Measurements from ENCODE around the gene PCDH9. TPM values are rescaled to one million over a fixed set of nuclear protein-coding genes. Genes with fewer than 3 reads are reported as not detected.

PCDH9 gene
- total RNA-seq, 3 donors from 2014 or later, result 0.13 to 0.38 (median 0.13) TPM

DNA sequence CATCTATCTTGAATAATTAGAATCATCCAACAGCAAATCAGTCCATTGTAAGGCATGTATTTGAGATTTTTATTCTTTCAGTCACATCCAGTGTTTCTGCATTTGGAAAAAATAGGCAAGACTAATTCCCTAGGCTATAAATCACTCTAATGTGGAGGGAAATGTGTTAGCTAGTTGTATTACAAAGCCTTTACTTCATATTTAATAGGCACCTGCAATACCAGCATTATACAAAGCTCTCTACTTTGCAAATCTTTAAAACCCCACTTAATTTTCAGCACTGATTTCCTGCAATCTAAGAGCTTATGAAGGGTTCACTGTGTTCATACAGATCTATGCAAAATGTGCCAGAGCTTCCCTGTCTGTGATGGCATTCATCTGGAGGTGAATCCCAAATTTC lies 12.3 kb downstream of the PCDH9 start:
- H3K4me3 Mint-ChIP-seq, result no peak overlapping the region
- peaks cover 1% of the 10 kb centered on the region for H3K4me1 Mint-ChIP-seq (ENCODE audit: low read depth)
- no peaks in the 10 kb centered on the region for H3K27me3 Mint-ChIP-seq (ENCODE audit: low read depth)
- no peaks in the 10 kb centered on the region for H3K36me3 Mint-ChIP-seq (ENCODE audit: insufficient read depth)
- no peaks in the 10 kb centered on the region for H3K9me3 Mint-ChIP-seq
- DNase-seq (no peak), ATAC-seq (no peak)

DNA sequence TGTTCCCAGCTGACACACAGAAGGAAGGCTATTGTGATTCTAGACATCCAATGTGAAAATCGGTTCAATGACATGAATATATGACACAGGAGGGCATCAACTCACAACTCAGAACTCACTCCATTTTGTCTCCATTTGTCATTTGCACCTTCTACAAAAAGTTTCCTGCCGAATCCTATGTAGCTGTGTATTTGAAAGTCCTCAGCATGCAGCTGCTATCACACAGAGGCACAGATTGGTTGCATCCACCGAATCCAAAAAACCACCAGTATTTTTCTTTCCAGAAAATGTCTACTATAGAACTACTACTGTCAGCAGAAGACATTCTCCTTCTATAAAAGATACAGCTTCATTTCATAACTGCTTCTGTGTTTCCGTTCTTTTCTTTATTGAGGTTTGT lies 13.3 kb downstream of the PCDH9 start:
- no peak for DNase-seq
- no peak for ATAC-seq
- no peaks in the 10 kb centered on the region for H3K4me1 Mint-ChIP-seq (ENCODE audit: low read depth)
- no peaks in the 10 kb centered on the region for H3K9me3 Mint-ChIP-seq
- H3K4me3 Mint-ChIP-seq, result no peak overlapping the region
- no peaks in the 10 kb centered on the region for H3K27me3 Mint-ChIP-seq (ENCODE audit: low read depth)
- H3K36me3 Mint-ChIP-seq (ENCODE audit: insufficient read depth), result no peaks in the 10 kb centered on the region

DNA sequence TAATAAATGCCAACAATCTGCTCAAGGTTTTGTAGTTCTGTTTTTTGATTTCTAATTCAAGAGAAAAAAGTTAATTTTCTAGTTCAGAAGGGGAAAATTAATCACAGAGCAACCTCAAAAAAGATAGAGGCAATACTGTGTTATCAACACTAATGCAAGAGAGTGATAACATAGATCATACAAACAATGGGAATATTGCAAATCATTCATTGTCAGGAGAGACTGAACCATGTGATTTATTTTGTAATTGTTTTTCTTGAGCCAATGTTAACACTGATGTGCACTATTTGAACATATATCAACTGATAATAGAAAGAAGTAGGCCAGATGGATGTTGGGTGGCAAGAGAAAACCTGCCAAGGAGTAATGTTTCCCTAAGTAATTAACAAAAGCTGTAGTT lies 19.9 kb downstream of the PCDH9 start:
- DNase-seq, result no peak
- ATAC-seq, result no peak

DNA sequence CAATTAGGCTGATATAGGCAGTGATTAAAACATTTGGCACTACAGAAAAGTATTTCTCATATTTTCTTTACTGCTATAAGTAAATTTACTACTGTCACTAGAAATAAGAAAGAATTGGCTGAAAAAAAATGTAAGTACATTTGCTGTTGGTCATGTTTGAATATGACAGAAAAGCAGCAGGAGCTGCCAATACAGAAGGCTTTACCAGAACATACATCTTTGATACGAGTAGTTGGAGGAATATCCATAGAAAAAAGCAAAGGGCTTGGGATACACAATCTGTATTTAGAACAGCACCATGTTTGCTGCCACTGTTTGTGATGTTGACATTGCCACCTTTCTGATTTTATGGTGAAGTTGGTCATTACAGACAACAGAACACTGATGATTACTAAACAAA lies 21.6 kb downstream of the PCDH9 start:
- no peaks in the 10 kb centered on the region for H3K9me3 Mint-ChIP-seq
- H3K36me3 Mint-ChIP-seq (ENCODE audit: insufficient read depth), result no peaks in the 10 kb centered on the region
- ATAC-seq (no peak), DNase-seq (no peak)
- no peaks in the 10 kb centered on the region for H3K4me1 Mint-ChIP-seq (ENCODE audit: low read depth)
- no peaks in the 10 kb centered on the region for H3K27me3 Mint-ChIP-seq (ENCODE audit: low read depth)
- H3K4me3 Mint-ChIP-seq, result no peak overlapping the region

More for the DNA sequence above, 19.9 kb downstream of the PCDH9 start:
- H3K4me3 Mint-ChIP-seq, result no peak overlapping the region
- H3K4me1 Mint-ChIP-seq (ENCODE audit: low read depth), result no peaks in the 10 kb centered on the region
- H3K36me3 Mint-ChIP-seq (ENCODE audit: insufficient read depth), result no peaks in the 10 kb centered on the region
- H3K9me3 Mint-ChIP-seq, result no peaks in the 10 kb centered on the region
- no peaks in the 10 kb centered on the region for H3K27me3 Mint-ChIP-seq (ENCODE audit: low read depth)

DNA sequence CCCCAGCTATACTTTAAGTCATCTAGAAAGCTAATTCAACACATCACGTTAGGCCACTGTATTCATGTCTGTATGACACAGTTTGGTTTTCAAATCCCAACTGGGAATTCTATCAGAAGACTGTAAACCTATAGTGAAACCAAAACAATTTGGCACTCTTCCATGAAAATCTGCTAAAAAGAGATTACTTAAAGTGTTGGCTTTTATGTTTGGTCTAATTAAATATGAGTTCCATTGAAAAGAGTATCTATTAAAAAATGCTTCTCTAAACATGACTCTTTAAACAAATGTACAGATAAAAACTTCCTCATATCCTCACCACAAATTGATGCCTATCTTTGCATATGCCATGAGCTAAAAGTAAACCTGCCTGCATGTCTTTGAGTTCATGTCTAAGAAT lies 25.4 kb downstream of the PCDH9 start:
- Mint-ChIP-seq H3K4me1 (ENCODE audit: low read depth) (no peaks in the 10 kb centered on the region), H3K4me3 (no peak overlapping the region), H3K36me3 (ENCODE audit: insufficient read depth) (no peaks in the 10 kb centered on the region), H3K9me3 (no peaks in the 10 kb centered on the region), H3K27me3 (ENCODE audit: low read depth) (no peaks in the 10 kb centered on the region)
- ATAC-seq (no peak), DNase-seq (no peak)

DNA sequence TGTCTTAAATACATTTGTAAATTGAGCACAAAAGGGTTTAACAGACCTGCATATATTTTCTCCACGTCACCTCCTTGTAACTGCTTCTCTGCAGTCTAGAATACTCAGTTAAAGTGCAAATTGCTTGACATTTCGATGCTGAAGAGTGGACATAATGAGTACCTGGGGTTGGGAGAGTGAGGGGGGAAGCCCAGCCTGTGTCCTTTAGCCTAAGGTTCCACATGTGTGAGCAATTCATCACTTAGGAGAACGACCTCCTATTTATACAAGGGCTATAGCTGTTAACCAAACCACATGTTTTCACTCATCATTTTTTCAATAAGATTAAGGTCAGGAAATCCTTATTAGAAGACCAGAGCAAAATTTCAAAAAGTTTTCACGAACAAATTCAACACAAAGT lies 29.5 kb downstream of the PCDH9 start:
- Mint-ChIP-seq H3K4me1 (ENCODE audit: low read depth) (no peaks in the 10 kb centered on the region), H3K27me3 (ENCODE audit: low read depth) (no peaks in the 10 kb centered on the region)

DNA sequence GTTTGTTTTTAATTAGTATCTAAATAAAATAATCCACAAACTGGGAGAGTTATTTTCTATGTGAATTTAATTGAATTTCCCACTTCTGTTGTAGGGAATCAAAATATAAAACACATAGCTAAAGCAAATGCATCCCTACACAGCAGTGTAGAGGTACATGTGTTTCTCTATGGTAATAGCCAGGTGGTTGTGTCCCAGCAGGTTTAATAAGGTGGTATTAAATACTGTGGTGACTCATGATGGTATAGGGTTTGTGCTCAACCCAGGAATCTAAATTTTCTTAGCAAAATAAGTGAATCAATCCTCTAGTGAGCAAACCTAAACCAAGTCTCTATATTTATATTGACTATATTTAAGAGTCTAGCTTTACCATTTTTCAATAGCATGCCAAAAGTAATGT lies 30.0 kb downstream of the PCDH9 start:
- ATAC-seq (no peak), DNase-seq (no peak)
- no peaks in the 10 kb centered on the region for H3K36me3 Mint-ChIP-seq (ENCODE audit: insufficient read depth)
- no peaks in the 10 kb centered on the region for H3K4me1 Mint-ChIP-seq (ENCODE audit: low read depth)
- no peak overlapping the region for H3K4me3 Mint-ChIP-seq
- H3K27me3 Mint-ChIP-seq (ENCODE audit: low read depth), result no peaks in the 10 kb centered on the region
- no peaks in the 10 kb centered on the region for H3K9me3 Mint-ChIP-seq

More for the DNA sequence above, 29.5 kb downstream of the PCDH9 start:
- ATAC-seq (no peak), DNase-seq (no peak)
- Mint-ChIP-seq H3K36me3 (ENCODE audit: insufficient read depth) (no peaks in the 10 kb centered on the region), H3K9me3 (no peaks in the 10 kb centered on the region), H3K4me3 (no peak overlapping the region)

DNA sequence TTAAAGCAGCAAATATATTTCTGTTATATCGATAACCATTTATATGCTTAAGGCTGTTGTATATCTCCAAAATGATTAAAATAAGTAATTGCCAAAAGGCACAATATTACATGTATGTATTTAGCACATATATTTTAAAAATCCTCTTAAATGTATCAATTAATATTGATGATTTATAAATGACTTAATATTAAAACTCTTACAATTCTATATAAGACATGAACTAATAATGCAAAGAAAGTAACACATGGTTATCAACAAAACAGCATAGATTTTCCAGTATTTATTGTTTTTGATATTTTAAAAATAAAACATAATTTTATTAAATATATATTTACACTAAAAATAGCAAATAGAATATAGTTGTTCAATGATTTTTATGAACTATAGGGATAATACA lies 32.4 kb downstream of the PCDH9 start:
- no peak overlapping the region for H3K4me3 Mint-ChIP-seq
- ATAC-seq, result no peak
- no peak for DNase-seq
- no peaks in the 10 kb centered on the region for H3K36me3 Mint-ChIP-seq (ENCODE audit: insufficient read depth)
- no peaks in the 10 kb centered on the region for H3K9me3 Mint-ChIP-seq
- H3K4me1 Mint-ChIP-seq (ENCODE audit: low read depth), result no peaks in the 10 kb centered on the region
- no peaks in the 10 kb centered on the region for H3K27me3 Mint-ChIP-seq (ENCODE audit: low read depth)

DNA sequence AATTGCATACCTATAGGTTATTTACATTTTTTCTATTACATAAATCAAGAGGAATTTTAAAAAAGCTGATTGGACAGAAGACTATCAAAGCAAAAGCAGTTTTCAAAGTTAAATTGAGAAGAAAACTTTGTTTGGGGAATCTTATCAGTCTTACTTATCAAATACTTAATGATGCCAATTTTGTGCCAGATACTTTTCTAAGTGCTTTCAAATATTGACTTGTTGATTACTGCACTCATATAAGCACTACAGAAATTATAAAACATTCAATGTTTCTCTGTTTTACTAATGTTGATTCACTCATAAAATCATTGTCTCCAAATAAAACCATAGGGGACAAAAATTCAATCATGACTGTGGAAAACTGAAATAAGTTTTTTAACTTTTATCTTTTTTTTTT lies 36.2 kb downstream of the PCDH9 start:
- no peaks in the 10 kb centered on the region for H3K27me3 Mint-ChIP-seq (ENCODE audit: low read depth)
- no peaks in the 10 kb centered on the region for H3K36me3 Mint-ChIP-seq (ENCODE audit: insufficient read depth)
- H3K4me3 Mint-ChIP-seq, result no peak overlapping the region
- no peak for DNase-seq
- no peaks in the 10 kb centered on the region for H3K9me3 Mint-ChIP-seq
- no peaks in the 10 kb centered on the region for H3K4me1 Mint-ChIP-seq (ENCODE audit: low read depth)
- no peak for ATAC-seq

DNA sequence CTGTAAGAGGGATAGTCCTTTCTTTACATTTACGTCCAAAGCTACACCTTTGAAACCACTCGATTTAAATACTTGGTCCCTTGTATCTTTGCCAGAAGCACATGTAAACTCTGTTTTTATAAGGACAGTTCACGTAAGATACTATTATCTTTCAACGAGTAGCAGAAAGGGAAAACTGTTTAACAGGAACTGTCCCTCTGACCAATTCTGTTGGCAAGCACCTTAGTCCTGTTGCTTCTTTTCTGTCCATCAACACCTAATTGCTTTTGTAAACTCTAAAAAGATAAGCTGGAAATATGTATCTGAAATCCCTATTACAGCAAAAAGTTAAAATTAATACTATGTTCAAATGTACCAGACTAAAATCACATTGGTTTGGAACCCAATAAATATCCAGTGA lies 37.4 kb downstream of the PCDH9 start:
- Mint-ChIP-seq H3K27me3 (ENCODE audit: low read depth) (no peaks in the 10 kb centered on the region), H3K36me3 (ENCODE audit: insufficient read depth) (no peaks in the 10 kb centered on the region), H3K4me1 (ENCODE audit: low read depth) (no peaks in the 10 kb centered on the region), H3K9me3 (no peaks in the 10 kb centered on the region), H3K4me3 (no peak overlapping the region)
- ATAC-seq (no peak), DNase-seq (no peak)

DNA sequence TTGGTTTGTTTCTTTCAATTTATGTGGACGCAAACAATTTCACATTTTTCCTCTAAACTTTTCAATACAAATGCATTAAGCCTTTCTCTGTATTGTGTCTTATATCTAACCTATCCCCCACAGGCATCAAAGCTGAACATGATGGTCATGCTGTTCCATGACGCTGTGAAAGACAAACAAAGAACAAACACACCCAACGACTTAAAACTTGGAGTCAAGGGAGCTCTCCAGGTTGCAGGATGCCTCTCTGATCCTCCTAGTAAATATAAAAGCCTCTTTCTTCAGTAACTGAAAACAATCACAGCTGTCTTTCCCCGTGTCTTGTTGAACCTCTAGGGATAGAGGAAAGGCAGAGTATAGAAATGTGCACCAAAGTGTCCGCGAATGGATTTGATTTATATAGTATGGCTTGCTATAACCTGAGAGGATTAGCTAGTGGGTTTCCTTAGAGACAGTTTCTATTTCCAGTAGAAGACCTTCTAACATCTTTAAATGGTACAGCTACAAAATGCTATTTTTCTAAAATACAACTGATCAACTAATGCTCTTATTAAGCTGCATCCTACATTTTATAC lies 43.1 kb downstream of the PCDH9 start:
- H3K27me3 Mint-ChIP-seq (ENCODE audit: low read depth), result no peaks in the 10 kb centered on the region

DNA sequence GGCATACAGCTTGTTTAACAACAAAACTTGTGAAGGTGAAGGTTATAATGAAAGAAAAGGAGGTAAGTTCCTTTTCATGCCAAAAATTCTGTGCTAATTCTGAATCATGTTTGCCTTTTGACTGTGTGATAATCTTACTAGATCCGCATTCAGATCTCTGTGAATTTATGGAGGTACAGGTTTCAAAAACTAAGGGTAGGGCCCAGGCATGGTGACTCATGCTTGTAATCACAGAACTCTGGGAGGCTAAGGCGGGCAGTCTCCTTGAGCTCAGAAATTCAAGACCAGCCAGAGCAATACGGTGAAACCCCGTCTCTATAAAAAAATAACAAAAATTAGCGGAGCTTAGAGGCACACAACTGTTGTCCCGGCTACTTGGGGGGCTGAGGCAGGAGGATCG lies 45.9 kb downstream of the PCDH9 start:
- Mint-ChIP-seq H3K4me3 (no peak overlapping the region), H3K9me3 (no peaks in the 10 kb centered on the region), H3K4me1 (ENCODE audit: low read depth) (no peaks in the 10 kb centered on the region), H3K36me3 (ENCODE audit: insufficient read depth) (no peaks in the 10 kb centered on the region), H3K27me3 (ENCODE audit: low read depth) (no peaks in the 10 kb centered on the region)
- no peak for DNase-seq
- ATAC-seq, result no peak

More for the DNA sequence above, 43.1 kb downstream of the PCDH9 start:
- Mint-ChIP-seq H3K4me1 (ENCODE audit: low read depth) (no peaks in the 10 kb centered on the region), H3K36me3 (ENCODE audit: insufficient read depth) (no peaks in the 10 kb centered on the region), H3K4me3 (no peak overlapping the region), H3K9me3 (no peaks in the 10 kb centered on the region)
- ATAC-seq (no peak), DNase-seq (no peak)

DNA sequence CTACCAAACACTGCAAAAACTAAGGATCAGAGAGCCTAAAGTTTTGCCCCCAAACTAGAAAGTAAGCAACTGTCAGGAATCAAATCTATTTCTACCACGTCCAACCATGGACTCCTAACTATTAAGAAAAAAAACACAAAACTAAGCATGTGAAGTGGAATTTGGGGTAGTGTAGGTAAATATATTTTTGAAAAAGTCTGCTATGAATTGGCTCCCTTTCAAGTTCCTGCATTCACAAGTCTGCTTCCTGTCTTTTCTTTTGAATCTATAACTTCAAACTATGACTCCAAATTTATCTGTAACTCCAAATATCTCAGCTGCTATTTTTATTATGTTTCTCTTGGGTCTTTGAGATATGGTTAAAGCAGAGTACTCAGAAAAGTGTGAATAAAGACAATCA lies 47.0 kb downstream of the PCDH9 start:
- H3K36me3 Mint-ChIP-seq (ENCODE audit: insufficient read depth), result no peaks in the 10 kb centered on the region
- DNase-seq (no peak), ATAC-seq (no peak)
- no peaks in the 10 kb centered on the region for H3K9me3 Mint-ChIP-seq
- H3K4me1 Mint-ChIP-seq (ENCODE audit: low read depth), result no peaks in the 10 kb centered on the region
- no peaks in the 10 kb centered on the region for H3K27me3 Mint-ChIP-seq (ENCODE audit: low read depth)
- H3K4me3 Mint-ChIP-seq, result no peak overlapping the region

DNA sequence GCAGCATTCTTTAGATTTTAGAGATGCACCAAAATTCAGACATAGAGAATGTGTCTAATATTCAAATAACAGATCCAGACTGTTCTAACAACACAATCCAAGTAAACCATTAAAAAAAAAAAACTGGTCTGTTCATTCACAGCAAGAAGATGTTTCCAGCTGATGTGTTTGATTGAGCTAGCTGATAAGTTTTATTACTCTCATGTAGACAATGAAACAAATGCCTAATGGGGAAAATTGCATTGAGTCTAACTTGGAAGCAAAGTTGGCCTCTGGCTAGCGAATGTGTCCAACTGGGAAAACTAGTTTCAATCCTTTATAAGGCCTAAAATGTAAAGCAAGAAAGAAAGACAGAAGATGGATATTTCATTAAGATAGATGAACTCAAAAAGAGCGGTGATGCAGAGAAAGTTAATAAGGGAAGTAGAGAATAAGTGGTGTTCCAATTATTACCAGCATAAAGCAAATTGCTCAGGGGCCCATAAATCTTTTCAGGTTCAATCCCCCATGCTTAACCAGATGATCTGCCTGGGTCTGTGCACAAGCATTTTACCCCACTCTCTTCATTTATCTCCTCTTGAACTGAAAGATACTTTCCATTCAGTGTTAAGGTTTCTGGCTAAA lies 54.2 kb downstream of the PCDH9 start:
- Mint-ChIP-seq H3K27me3 (ENCODE audit: low read depth) (no peaks in the 10 kb centered on the region), H3K4me3 (no peak overlapping the region), H3K36me3 (ENCODE audit: insufficient read depth) (no peaks in the 10 kb centered on the region), H3K9me3 (no peaks in the 10 kb centered on the region), H3K4me1 (ENCODE audit: low read depth) (no peaks in the 10 kb centered on the region)
- ATAC-seq, result no peak
- no peak for DNase-seq

DNA sequence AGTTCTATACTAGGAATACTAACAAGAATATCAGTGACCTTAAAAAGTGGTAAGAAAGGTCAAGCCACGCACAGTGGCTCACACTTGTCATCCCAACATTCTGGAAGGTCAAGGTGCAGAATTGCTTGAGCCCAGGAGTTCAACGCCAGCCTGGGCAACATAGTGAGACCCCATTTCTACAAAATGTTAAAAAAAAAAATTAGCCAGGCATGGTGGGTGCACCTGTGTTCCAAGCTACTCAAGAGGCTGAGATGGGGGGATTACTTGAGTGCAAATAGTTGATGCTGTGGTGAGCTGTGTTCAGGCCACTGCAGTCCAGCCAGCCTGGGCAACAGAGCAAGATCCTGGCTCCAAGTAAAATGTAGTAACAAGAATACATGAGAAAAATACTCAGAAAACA lies 61.8 kb downstream of the PCDH9 start:
- Mint-ChIP-seq H3K4me3 (no peak overlapping the region), H3K4me1 (ENCODE audit: low read depth) (no peaks in the 10 kb centered on the region), H3K27me3 (ENCODE audit: low read depth) (no peaks in the 10 kb centered on the region), H3K9me3 (no peaks in the 10 kb centered on the region), H3K36me3 (ENCODE audit: insufficient read depth) (no peaks in the 10 kb centered on the region)
- ATAC-seq (no peak), DNase-seq (no peak)
